ENCODE results near the gene NQO2.

Gene NQO2, protein sequence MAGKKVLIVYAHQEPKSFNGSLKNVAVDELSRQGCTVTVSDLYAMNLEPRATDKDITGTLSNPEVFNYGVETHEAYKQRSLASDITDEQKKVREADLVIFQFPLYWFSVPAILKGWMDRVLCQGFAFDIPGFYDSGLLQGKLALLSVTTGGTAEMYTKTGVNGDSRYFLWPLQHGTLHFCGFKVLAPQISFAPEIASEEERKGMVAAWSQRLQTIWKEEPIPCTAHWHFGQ

DNA sequence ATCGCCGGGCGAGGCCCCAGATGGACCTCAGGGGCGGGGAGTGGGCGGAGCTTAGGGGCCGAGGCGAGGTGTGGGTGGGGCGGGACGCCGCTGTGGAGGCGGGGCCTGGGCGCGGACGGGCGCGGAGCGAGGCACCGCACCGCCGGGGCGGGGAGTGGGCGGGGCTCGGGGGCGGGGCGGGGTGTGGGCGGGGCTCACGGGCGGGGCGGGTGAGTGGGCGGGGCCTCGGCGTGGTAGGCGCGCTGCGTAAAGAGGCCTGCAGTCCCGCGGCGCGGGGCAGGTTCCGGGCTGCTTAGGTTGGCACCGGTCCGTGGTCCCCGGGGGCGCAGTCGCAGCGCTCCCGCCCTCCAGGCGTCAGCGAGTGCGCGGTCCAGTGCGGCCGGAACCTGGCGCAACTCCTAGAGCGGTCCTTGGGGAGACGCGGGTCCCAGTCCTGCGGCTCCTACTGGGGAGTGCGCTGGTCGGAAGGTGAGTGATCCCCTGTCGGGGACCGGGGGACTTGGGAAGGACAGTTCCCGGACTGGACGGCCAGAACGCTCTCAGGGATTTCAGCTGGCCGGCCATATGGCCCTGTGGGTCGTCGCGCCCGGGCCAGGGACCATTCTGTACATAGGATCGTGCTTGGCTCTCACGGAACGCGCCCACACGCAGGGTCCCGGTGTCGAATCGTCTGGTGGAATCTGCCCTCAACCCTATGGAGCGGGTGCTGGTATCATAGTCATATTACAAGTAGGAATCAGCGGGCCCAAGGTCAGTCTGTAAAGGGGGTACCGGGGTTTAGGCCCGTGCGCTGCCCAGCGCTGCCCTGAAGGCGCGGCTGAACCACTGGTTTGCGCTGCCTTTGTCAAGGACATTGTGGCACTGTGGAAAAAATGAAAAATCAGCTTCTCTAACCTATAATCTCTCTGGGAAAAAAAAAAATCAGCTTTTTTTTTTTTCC, at the start of gene NQO2:
Gene NQO2, plus strand, starts transcription at position 277 of the 940 bp plus-strand sequence. CDS start 6,659 bp downstream, outside the sequence.
- DNase-seq (ENCODE audit: low read depth), result peak; percentile 87

DNA sequence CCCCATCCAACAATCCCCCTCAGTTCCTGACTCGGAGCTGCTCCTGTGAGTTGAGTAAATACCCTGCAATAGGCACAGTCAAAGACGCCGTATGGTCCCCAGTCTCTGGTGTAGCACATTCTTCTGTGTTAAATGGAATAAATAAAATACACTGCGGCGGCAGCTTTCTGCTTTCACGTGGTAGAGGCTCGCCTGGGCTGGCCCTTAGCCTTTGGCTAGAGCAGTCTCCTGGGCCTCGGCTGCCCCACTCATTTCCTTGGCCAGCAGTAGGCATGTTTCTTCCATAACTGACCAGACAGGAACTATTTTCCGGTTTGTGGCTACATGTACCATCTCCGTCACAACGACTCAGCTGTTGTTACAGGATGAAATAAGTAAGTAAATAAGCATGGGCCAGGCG, 49.0 kb upstream of the NQO2 start:
- DNase-seq (ENCODE audit: low read depth), result no peak

DNA sequence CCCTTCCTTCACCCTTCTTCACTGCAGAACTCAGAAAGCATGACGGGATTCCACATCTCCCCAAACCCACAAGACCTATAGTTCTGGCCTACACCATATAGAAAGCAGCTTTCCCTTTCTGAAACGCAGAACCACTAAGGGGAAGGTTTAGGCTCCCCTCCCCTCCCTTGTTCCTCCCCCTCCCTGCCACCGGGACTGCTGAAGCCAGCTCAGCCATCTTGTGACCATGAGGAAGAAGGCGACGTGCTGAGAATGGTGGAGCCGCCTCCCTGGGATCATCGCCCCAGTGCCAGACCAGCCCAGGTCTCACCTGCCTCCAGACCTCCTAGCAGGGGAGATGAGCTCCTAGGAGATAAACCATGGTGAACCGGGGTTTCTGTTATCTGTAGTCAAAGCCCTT, 48.0 kb upstream of the NQO2 start:
- DNase-seq (ENCODE audit: low read depth), result no peak

DNA sequence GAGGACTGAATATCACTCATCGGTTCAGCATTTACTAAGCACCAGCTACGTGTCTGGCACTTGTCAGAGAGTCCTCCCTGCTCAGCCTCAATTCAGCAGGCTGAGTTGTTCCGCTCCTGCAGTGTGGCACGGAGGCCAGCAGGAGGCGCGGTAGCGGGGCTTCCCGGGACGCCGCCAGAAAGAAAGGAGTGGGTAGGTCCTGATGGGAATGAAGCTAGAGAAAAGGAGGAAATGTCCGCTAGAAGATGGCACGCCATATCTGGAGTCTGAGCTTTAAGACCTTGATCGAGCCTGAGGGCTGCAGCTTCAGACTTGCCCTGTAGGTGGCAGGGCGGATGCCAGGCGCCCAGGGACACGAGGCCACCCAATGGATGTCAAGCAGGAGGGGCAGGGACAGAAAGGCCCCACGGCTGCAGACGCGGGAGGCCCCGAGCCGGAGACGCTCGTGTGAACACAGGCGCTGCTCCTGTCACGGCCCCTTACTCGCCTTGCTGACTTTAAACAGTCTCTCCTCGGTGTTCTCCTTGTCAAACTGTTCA, 47.1 kb upstream of the NQO2 start:
- peak; percentile 97 for DNase-seq (ENCODE audit: low read depth)

DNA sequence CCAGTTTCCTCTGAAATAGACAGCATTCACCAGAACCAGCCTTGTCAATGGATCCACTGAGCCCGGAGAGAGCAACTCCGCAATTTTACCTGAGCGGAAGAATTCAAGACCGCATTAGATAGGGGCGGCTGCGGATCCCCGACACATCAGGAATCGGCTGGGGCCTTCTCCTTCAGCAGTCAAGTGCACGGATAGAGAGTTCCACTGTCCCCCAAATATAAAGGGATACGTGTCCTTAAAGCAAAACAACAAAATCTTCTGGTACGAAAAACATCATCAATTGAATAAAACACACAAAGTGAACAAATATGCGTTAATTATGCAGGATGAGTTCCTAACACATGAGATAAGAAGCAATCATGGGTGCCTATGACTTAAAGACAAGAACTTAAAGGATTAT, 46.6 kb upstream of the NQO2 start:
- DNase-seq (ENCODE audit: low read depth), result no peak

DNA sequence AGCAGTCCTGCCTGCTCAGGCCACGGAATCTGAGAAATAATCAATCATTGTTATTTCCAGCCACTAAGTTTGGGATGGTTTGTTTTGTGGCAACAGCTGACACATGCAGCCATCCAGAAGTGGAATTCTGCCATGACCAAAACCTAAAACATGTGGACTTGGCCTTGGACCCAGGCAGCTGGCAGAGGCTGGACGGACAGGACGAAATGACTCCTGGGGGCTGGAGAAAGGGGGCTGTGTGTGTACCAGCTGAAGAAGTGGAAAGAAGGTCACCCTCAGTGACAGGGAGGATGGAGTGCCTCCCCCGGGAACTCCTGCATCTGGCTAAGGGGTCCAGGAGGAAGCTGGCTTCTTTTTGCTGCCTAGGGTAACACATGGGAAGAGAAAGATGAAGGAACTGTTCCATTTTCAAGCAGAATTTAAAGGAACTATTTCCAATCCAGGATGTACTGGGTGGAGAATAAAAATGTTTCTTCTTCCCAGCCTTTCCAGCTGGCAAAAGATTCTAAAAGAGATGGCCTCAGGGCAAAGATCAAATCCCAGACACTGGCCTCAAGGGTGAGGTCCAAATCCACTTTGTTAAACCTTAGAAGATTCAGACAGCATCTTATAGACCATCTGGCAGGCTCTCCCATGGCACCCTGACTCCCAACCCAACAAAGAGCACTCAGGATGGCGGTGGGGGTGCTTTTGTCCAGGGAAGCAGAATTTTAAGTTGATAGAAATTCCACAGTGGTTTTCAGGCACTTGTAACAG, 42.6 kb upstream of the NQO2 start:
- no peak for DNase-seq (ENCODE audit: low read depth)

DNA sequence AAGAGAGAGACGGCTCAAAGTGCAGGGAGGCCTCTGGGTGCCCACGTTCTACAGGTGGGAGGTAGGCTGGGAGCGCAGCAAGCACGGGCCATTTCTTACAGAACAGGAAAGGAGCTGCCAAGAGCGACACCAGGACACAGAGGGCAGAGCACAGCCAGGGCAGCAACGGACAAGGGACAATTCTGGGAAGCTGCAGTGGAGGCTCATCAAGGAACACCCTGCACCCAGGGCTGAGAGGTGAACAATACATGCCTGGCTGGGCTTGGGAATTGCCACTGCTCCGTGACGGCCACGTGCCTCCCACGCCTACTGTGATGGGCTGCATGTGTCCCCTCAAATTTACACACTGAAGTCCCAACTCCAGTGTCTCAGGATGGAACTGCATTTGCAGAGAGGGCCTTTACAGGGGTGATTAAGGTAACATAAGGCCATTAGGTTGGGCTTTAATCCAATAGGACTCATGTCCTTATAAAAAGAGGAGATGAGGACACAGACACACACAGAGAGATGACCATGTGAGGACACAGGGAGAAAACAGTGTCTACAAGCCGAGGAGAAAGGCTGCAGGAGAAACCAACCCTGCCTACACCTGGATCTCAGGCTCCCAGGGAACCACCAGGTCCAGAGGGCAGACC, 41.9 kb upstream of the NQO2 start:
- no peak for DNase-seq (ENCODE audit: low read depth)

DNA sequence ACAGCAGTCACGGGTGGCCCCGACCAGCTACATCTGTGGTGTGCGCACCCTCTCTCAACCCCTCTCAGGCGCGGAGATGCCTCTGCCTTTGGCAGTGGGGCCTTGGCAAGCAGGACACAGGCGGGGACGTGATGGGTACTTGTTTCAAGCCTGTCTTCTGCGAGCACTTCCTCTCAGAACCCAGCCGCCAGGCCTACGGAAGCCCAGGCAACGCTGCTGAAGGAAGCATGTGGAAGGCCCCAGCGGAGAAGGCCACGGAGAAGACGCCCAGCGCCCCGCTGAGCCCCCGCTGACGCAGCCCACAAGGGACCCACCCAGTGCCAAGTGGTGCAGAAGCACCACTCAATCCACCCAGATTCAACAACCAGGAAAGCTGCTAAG, 41.4 kb upstream of the NQO2 start:
- no peak for DNase-seq (ENCODE audit: low read depth)

DNA sequence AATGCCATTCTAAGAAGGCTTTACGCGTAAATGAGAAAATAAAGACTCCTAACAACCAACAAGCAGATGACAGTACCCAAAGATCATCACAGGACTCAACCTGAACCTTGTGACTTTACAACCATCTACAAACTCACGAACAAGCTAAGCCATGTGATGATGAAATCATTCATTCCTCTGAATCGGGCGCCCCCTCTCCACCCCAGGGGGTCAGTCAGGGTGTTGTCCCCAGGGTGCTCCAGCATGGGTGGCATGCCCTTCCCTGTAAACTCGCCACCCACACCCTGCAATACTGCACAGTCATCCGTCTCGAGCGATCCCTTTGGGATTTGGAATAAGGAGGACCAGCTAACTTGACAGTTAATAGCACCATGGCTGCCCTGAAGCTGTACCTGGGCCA, 40.9 kb upstream of the NQO2 start:
- no peak for DNase-seq (ENCODE audit: low read depth)

DNA sequence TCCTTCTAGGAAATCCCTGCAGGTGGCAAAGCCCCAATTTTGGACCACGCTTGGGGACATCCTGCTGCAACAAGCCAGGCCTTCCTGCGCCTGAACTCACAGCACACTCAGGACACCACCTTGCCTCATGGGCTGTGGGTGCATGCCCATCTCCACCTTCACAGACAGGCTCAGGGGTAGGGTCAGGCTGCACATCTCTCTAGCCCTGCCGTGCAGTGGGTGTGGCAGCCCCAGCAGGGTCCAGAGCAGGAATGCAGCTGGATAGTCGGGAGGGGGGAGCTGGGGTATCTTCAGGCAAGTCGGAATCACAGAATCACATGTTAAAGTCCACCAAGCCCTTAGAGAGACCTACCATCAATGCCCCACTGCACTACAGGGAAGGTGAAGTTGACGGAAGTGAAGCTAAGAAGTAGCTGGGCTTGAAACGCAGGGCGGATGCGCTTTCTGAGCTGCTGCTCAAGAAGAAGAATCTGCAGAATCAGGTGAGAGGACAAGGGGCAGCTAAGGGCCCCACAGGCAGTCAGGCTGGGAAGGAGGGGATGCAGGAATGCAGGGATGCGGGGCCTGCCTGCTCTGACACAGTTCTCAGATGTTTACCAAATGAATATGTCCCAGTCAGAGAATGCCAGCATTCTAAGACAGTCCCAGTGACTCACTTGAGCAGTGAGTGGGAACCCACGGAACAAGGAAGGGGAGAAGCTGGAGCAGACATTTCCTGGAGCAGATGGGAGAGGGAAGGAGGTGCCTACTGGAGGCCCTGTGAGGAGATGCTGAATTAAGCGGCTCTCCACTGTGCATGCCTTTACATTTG, 39.6 kb upstream of the NQO2 start:
- peak; percentile 94 for DNase-seq (ENCODE audit: low read depth)

DNA sequence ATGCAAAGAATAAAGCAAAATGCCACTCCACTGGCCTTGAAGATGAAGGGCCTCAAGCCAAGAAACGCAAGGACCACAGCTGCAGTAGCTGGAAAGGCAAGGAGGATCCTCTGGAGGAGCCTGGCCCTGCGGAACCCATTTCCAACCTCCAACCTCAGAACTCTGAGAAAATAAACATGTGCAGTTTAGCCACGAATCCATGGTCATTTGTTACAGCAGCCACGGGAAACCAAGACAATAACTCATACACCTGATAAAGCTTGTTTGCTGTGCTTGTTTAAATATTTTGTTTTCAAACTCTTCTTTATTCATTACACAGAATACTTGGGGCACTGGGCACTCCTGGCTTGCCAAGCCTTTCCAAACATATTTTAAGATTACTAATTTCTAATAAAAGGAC, 38.8 kb upstream of the NQO2 start:
- DNase-seq (ENCODE audit: low read depth), result no peak

DNA sequence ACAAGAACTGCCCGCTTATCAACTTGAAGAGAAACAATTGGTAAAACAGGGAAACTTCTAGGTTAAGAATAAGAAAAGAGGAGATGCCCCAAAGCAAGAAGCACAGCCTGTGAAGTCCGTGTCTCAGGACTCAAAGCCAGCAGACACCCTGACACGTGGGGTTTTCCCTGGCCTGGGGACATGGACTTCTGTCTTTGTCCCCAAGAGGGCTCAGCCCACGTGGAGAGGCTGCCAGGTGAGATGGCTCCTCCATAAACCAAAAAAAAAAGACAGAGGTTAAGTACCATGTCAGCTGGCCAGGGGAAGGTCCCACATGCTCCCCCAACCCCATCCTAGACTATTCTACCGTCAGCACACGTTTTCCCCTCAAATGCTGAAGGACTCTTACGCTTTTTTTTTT, 38.2 kb upstream of the NQO2 start:
- no peak for DNase-seq (ENCODE audit: low read depth)

DNA sequence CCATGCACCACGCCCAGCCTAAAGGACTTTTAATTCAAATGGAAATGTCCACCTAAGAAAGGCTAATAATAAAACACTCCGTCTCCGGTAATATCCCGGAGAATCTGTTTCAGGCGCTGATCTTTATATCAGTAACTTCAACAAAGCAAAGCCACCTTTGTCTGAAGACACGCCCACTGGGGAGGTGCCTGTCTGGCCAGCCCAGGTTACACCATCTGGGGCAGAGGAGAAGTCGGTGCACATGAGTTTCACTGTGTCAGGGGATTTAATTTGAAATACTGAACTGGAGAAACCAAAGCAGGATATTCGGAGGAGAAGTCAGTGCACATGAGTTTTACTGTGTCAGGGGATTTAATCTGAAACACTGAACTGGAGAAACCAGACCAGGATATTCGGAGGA, 37.7 kb upstream of the NQO2 start:
- no peak for DNase-seq (ENCODE audit: low read depth)

DNA sequence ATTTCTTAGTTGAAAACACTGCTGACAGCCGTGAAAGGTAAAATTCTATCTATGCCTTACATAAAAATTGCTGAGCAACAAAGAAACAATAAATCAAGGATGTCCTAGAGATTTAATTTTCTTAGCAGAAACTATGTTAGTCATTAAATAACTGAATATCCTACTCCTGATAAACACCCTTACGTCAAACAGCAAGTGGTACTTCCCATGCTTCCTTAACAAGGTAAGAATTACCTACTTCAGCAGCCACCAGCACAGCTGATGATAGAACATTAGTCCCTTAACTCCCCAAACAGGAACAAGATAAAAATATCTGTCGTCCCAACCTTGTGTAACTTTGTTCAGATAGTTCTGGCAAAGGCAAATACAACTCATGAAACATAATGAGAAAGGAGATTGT, 37.1 kb upstream of the NQO2 start:
- no peak for DNase-seq (ENCODE audit: low read depth)

DNA sequence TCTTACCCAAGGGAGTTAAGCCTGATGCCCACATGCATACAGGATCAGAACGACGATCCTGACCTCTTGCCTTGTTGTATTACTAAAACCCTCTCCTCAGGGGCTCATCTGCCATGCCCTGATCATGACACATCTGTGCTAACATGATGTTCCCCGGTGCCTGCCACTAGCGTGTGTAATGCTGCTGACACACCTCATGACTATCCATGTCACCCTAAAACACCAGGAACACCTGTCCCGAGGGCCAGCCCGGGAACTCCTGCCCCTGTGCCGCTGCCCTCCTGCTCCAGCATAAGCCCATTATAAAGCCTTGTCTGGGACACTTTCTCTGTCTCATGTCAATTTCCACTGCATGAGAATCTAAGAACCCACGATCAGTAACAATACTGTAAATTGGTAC, 35.9 kb upstream of the NQO2 start:
- no peak for DNase-seq (ENCODE audit: low read depth)

DNA sequence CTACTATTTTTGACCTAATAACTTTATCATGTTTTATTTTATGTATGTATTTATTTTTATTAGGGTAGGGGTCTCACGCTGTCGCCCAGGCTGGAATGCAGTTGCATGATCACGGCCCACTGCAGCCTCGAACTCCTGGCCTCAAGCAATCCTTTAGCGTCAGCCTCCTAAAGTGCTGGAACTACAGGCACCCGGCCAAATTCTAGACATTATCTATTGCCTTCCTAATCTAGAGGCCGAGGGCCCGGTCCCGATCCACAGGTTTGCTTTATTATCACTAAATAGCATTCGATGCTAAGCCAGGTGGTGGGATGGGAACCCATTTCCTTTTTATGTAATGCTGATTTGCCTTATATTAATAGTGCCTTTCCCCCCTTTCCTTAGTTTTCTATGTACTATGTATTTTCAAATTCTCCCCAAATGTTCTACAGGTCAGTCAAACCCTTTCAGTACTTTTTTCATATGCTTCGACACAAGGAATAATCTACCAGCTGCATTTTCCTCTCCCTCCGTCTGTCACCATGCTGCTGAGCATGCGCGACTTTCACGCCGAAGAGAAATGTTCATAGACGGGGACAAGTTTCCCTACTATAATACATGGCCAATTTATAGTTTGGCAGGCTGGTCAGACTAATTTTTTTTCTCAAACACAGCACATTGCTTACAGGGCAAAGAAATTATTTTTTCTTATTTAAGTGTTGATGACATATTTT, 34.7 kb upstream of the NQO2 start:
- DNase-seq (ENCODE audit: low read depth), result no peak

DNA sequence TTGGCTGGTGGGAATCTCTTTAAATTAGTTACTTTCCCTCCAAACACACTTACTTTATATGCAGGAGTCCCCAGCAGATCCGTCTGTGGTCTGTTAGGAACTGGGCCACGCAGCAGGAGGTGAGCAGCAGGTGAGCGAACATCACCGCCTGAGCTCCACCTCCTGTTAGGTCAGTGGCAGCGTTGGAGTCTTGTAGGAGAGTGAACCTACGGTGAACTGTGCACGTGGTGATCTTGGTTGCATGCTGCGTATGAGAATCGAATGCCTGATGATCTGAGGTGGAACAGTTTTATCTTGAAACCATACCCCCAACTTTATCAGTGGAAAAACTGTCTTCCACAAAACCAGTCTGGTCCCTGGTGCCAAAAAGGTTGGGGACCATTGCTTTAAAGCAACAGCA, 33.3 kb upstream of the NQO2 start:
- DNase-seq (ENCODE audit: low read depth), result no peak

DNA sequence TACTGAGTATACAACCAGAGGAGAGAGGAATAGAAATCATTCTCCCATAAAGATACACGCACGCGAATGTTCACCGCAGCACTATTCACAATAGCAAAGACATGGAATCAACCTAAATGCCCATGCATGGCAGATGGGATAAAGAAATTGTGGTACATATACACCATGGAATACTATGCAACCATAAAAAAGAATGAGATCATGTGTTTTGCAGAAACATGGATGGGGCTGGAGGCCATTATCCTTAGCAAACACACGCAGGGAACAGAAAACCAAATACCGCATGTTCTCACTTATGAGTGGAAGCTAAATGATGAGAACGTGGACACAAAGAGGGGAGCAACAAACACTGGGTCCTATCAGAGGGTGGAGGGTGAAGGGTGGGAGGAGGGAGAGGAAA, 31.8 kb upstream of the NQO2 start:
- no peak for DNase-seq (ENCODE audit: low read depth)

DNA sequence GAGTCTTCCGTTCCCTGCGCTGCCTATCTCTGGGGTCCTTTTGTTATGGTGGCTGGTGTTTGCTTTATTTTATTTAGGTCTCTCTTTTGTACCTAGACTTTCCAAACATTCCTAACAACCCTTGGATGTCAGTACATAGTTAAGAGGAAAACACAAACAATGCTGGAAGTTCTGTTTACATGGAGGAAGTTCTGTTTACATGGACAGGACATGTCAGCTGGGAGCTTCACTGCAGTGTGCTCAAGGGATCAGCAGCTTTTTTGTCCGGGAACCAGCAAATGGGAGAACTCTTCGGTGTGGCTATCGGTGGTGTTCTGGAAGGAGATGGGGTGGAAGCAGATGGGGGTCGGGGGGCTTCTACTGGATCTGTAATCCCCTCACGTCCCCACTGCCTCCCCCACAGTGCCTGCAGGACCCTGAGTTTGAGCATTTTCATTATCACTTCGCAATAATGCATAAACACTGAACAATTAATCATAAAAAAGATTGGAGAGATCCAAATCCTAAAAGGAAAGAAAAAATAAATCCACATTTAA, 31.0 kb upstream of the NQO2 start:
- DNase-seq (ENCODE audit: low read depth), result no peak

DNA sequence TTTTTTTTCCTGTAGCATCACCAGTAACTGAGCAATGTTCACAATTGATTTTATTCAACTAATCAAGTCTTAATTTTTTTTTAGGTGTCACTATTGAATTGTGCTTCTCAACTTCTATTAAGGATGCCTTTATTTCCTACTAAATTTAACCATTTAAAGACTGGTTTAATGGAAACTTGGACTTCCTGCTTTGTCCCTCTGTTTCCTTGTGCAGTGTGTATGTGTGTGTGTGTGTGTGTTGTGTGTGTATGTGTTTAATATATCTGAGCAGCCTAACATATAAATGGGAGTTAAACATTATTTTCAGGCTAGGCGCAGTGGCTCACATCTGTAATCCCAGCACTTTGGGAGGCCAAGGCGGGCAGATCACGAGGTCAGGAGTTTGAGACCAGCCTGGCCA, 30.1 kb upstream of the NQO2 start:
- no peak for DNase-seq (ENCODE audit: low read depth)

Data from EH (cell line).